Activated CD4-positive, alpha-beta T cell treated with anti-CD3 and anti-CD28 coated beads, Interleukin-2, Interleukin-6, amounts not matched to agents 100 ng/mL and 50 ng/mL, durations not matched to agents 16 hours and 8 hours (primary cell): ENCODE results near the gene TRABD2B.

ENCODE experiments used
- DNase-seq: peaks from one replicate; pipeline ENCODE4 v3.0.0-alpha.2; 2020

TRABD2B gene

GRCh38 chr1:47818682-47819573 lies 178.3 kb downstream of the TRABD2B start:
- DNase-seq, result no peak

DNA sequence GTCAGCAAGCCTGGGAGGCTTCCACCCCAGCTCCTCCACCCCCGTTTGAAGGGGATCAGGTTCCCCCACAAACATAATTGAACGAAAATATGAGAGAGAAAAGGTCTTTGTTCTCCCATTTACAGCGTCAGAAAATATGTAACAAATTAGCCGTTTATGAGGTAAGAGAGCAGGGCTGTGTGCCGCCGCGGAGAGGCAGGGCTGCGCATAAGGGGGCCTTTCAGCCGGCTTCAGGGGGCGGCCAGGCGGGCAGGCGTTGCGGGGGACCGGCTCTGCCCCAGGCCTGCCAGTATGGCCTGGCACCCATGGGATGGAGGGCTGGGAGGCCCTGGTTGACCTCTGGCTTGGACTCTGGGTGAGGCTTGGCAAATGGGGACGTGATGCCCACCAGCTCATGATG lies 179.3 kb downstream of the TRABD2B start:
- no peak for DNase-seq

- no peak for DNase-seq
Measured at GRCh38 chr1:47816325-47817071, 180.7 kb downstream of the TRABD2B start.

GRCh38 chr1:47814612-47815395 lies 182.4 kb downstream of the TRABD2B start:
- no peak for DNase-seq

DNA sequence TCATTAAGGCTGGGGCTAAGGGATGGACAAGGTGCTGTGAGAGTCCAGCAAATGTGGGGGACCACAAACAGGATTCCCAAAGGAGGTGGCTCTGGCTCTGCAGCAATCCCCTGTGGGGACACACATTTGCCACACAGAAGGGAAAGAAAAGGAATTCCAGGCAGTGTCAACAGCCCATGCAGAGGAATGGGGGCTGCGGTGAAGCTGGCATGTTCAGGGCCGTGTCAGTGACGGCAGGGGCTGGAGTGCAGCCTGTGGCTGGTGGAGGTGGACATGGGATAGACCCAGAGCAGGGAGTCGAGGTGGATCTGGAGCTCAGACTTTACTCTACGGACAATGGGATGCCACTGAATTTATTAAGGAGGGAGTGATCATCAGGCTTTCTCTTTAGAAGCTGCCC lies 183.2 kb downstream of the TRABD2B start:
- no peak for DNase-seq

DNA sequence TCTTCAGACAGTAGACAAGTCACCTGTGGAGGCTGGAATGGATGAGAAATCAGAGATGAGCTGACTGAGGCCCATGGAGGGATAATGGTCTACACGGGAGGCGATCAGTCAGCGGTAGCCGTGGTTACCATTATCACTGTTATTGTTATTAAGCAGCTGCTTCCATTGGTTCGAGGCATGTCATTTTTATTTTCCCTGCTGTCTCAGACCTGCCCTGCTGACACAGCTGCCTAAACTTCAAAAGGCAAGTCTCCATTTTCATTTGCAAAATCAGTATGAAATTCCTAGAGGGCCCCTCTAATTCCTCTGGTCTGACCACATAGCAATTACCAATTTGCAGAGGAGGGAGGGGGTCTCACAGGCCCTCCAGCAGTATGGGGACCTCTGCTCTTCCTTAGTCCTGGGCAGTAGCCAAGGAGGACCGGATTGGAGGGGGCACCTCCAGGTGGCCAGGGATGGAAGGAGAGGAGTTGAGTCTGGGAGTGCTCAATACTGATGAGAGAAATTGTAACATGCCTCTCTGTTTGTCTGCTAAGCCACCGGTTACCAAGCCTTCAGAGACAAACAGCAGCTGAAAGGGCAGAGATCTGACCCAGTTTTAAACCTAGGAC lies 184.2 kb downstream of the TRABD2B start:
- no peak for DNase-seq

- DNase-seq, result no peak
Measured at GRCh38 chr1:47810964-47811682, 186.1 kb downstream of the TRABD2B start.

DNA sequence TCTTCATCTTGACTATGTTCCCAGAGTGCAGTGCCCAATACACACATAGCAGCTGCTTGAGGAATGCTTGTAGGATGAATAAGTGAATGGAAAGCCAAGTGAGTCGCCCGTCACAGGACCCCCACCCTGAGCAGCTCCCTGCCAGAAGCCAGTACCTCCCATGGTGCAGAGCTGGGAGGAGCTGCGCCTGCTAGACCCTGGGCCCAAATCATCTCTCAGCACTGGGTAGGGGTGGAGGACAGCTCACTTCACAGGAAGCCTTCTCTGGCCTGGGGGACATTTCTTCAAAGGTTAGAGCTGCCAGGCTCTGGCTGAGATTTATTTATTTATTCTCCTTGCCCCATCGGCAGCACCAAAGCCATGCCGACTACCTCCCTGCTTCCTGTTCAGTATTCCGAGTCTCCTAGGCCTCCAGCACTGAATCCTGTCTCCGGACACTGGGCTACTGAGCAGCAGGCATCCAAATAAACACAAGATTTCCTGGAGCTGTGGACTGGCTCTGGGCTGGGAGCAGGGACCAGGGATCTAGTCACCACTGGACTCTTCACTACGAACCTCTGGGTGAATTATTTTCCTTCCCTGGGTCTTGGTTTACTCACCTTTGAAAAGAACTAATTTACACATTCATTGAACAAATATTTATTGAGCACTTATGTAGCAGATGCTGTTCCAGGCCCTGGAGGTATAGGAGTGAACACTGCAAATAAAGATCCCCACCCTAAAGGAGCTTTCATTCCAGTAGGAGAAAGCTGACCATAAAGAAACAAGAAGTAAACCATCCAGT lies 187.7 kb downstream of the TRABD2B start:
- DNase-seq, result no peak

DNA sequence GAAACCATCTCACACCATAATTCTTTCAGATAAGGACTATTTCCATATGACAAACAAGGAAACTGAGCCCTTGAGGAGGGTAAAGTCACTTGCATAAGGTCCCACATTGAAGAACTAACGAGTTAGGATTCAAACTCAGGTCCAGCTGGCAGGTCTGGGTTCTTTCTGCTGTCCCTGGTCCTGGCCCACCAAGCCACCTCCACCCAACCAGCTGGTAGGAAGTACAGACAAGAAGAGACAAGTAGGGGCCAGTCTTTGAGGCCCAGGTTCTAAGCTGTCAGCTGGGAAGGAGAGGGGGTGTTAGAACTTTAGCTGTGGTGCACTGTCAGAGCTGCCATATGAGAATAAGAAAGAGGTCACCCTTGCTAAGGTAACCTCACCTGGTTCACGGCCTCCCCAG lies 188.6 kb downstream of the TRABD2B start:
- DNase-seq, result no peak

DNA sequence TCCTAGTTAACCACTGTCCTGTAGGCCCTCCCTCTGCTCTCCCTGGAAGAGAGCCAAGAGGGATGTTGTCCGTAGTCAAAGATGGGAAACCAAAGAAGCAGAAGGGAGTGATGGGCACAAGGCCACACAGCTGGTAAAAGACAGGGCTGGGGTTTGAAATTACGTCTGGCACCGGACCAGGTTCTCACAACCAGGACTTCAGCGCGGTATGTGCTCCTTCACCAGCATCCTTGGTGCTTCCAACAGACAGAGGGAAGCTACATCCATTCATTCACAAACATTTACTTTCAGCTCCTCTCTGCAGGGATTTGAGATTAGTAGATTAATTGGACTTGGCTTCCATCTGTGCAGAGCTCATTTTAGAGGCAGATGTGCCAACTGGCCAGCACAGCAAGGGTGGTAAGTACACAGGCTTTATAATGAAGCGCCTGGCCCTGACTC lies 191.2 kb downstream of the TRABD2B start:
- DNase-seq, result no peak

GRCh38 chr1:47805018-47805417 lies 192.2 kb downstream of the TRABD2B start:
- no peak for DNase-seq

- no peak for DNase-seq
Measured at GRCh38 chr1:47803815-47804501, 193.2 kb downstream of the TRABD2B start.

DNA sequence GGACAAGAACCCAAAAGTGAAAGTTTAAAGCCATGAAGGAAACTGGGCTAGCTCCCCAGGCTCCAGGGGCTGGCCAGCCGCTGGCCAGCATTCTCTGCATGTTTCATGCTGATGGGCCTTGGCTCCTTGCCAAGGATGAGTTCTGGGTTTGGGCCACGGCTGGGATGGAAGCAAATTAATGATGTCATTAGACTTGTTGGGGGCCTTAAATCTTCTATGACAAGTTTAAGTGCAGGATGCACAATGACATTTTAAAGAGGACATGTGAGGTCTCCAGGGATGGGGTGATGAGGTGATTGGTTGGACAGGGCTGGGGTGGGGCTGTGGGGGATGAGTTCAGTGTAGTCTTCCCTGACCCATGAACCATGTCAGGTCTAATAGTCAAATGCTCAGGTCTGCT lies 199.6 kb downstream of the TRABD2B start:
- DNase-seq, result no peak

DNA sequence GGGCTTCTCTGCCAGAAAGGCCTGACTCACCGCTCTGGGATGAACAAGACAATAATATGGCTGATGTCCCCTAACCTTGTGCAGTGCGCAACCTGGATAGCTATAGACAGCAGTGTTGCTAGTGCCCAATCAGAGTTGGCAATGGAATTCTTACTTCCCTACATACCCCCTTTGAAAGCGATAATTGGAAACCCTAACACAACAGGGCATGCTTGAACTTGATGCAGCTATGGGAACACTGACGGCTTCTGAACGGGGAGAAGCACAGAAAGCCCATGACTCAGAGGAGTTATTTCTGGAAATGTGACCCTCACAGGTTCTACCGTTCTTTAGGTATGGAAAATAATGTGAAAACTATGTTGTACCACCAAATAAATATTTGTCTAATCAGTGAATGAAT lies 200.6 kb downstream of the TRABD2B start:
- DNase-seq, result no peak

DNA sequence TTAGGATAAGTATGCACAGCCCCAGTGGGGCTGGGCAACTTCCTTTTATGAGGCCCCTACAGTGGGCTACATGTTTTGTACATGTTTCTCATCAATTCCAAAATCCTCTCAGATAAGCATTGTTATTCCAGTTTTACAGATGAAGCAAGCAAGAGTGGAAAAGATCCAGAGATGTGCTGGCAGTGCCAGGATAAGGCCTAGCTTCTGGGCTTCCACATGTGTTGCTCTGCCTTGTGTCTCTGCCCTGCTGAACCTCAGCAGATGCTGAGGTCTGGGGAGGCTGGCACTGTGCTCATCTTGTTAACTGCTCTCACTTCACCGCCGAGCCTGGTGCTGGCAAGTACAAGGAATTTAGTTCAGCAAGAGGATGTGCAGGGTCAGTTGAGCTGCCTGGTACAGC lies 202.1 kb downstream of the TRABD2B start:
- DNase-seq, result no peak

- no peak for DNase-seq
Measured at GRCh38 chr1:47794530-47794929, 202.7 kb downstream of the TRABD2B start.

DNA sequence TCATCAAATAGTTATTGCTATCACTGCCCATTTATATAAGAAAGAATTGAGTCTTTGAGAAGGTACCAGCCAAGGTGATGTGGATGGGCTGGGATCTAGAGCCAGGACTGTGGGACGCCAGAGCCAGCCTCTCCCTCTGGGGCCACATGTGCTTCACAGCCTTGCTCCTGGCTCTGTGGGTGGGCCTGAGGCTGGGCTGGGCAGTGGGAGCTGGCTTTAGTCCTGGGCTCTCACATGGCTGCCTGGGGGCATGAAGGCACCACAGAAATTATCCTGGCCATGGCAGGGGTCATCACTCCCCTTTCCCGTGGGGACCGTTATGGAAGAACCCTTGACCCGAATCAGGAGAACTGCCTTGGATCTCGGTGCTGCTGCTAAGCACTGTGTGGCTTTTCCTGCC lies 203.1 kb downstream of the TRABD2B start:
- no peak for DNase-seq

DNA sequence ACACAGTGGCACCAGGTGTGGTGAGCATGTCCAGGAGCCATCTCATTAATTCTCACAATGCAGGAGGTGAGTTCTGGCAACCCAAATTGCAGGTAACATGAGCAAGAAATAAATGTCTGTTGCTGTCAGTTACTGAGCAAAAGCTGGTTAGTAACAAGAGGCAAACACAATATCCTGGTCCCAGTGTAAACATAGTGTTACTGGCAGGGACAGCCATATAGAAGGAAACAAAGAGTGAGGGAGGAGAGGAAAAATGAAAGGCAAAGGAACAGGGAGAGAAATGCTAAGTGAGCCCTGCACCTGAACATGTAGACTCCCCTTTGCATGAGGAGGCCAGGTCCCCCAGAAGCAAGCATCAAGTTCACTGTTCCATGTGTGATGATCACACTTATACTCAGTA lies 203.6 kb downstream of the TRABD2B start:
- no peak for DNase-seq

DNA sequence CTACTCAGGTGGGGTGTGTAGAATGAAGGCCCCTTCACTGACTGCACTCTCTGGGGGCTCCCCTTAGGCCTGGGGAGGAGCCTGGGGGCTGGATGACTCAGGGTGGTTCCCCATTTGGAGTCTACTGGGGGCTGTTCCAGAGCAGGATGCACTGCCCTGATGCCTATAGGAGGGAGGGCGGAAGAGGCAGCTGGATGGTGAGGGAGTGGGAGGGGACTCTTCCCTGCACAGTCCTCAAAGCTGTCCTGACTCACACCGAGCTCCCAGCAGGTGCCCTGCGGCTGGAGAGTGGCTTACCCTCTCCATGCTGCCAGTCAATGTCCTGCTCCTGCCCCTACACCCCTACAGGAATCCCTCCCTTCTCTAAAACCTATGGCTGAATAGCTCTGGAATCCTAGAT lies 204.4 kb downstream of the TRABD2B start:
- DNase-seq, result no peak

DNA sequence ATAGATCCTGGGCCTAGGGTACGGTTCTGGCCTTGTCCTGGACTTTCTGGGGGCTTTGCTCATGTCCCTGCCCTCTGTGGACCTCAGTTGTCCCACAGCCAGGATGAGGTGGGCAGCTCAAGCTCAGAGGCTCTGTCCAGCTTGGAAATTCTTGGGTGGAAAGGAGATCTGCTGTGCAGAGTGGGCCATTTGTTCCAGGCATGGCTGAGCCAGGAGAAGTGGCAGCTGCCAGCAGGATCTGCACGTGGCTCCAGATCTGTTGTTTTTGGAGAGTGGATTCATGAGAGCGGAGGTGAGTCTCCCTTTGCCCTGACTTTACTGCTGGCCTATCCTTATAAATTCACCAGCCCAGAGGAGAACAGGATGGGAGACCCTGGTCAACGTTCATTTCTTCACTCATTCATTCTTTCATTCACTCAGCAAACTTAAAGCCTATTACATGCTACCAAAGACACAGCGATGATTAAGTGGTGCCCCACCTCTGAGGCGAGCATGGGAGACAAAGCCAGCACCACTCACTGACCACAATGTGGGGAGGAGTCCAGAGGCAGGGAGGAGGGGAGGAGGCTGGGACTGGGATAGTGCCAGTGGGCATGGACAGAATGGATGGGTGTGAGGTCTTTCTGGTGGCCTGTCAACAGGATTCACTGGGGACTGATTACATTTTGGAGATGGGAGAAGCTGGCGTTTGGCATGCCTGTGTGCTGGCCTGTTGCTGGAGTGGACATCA lies 205.1 kb downstream of the TRABD2B start:
- DNase-seq, result no peak
